HG03354 (cell line): Measurements from ENCODE around the gene DNAJC8.

Source experiments
- ATAC-seq: cut with Tn5 transposase; IDR thresholded peaks from one replicate; pipeline ENCODE4 v1.9.1; 2021; ENCODE audit warnings: mild to moderate bottlenecking; ENCODE audit not compliant: unreplicated experiment, poor library complexity, severe bottlenecking

The DNAJC8 gene

DNA sequence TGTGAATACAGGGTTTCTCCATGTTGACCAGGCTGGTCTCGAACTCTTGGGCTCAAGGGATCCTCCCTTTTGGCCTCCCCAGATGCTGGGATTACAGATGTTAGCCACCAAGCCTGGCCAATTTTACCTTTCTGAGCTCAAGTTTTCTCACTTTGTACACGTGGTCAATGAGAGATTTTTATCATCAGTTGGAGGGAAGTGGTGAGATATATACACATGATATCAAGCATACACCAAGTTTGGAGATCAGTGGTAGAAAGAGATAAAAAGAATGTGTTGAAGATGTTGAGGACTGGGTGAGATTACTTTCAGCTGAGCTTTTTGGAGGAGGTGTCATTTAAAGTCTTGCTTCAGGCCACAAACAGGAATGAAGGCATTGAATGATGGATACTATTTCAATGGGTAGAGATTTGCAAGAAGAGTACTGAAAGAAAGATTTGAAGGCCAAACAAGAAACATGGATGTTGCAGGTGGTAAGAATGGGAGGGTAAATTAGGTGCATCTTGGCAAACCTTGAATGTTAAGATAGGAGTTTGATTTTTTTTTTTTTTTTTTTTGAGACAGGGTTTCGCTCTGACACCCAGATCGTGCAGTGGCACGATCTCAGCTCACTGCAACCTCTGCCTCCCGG is 23.5 kb upstream of the DNAJC8 start:
- no peak for ATAC-seq

DNA sequence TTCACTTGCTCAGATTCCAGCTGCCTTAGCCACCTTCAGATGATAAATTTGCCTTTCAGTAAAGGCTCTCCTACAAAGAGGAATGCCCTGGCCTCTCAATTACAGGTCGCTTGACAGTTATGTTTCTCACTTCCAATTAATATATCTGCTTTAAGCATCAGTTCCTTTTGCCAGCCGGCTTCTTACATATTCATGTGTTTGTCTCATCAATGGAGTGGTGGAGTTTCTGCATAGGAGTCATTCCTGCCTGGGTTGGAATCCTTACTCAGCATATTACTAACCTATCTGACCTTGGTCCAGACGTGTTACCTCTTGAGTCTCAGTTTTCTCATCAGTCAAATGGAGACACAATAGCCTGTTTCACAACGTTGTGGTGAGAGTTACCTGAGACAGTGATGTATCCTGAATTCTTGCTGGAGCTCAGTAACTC is 17.1 kb upstream of the DNAJC8 start:
- no peak for ATAC-seq

DNA sequence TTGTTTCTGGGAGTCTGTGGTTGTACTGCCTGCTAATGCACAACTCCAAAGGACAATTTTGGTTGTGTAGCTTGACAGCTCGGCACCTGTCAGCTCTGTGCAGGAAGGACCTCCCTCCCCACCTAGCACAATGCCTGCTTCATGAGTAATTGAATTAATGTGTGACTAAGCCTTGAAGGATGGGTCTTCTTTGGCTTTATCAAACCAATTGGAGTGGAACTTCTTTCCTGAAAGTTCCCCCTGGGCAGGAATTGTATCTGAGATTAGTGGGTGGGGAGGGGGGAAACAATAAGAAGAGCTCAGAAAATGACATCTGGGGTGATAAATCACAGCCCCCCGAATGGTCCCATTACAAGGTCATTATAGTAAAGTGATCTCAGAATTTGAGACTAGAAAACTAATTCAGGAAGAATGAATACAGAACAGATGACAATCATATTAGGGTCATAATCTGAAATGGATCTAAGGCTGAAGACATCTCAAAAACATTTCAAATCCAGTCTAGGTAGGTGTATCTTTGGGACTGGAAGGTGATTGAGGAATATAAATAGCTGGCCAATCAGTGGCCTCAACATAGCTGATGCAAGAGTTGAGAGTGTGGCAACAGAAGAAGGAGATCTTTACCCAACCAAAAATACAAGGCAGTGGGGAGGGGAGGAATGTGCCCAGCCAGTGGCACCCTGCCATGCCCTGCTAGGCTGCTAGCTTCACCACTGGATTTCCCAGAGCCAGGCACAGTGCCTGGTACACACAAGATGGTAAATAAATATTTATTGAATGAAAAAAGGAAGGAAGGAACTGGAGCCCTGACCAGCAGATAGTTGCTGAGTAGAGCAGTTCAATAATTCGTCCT is 16.4 kb upstream of the DNAJC8 start:
- ATAC-seq: no peak

- peak; percentile 22 for ATAC-seq
Observed at GRCh38 chr1:28248273-28249012, 15.6 kb upstream of the DNAJC8 start.

DNA sequence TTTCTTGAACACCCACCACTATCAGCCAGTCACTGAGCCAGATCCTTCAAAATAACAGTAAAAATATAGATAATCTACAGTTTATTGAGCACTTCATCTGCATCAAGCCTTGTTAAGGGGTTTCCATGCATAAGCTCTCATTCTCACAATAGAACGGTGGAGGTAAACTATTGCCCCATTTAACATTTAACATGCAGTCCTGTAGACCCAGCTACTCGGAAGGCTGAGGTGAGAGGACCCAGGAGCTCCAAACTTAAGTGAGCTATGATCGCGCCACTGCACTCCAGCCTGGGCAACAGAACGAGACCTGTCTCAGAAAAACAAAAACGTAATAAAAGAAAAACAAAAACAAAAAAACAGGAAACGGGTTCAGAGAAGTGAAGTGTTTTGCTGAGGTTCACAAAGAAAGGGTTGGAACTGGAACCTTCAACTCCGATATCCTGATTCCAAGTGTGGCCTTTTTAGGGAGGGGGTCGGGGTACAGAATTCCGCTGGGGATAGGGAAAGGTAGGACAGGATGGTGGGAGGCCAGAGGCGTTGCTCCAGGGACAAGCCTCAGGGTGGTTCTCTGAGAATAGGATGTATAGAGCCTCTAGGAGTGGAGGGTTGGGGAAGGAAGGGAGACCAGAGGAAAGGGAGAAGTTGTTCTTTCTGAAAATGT is 14.9 kb upstream of the DNAJC8 start:
- ATAC-seq: no peak

DNA sequence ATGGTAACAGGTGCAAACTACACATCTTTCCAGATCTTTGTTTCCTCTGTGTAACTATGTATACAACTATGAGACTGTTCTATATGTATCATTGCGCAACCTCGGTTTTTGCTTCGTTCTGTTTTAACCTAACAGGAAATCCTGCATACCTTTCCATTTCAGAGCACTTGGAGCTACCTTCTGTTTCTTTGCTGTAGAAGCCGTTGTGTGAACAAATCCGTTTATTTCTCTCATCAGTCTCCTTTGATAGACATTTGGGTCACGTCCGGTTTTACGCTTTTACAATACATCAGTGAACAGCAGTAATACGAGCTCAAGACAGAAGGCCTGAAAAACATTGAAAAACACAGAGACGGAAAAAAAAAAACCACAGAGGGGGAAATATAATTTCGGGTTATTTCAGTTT is 13.6 kb upstream of the DNAJC8 start:
- ATAC-seq: peak; percentile 31

GRCh38 chr1:28244549-28245251 is 11.9 kb upstream of the DNAJC8 start:
- ATAC-seq: peak; percentile 31

DNA sequence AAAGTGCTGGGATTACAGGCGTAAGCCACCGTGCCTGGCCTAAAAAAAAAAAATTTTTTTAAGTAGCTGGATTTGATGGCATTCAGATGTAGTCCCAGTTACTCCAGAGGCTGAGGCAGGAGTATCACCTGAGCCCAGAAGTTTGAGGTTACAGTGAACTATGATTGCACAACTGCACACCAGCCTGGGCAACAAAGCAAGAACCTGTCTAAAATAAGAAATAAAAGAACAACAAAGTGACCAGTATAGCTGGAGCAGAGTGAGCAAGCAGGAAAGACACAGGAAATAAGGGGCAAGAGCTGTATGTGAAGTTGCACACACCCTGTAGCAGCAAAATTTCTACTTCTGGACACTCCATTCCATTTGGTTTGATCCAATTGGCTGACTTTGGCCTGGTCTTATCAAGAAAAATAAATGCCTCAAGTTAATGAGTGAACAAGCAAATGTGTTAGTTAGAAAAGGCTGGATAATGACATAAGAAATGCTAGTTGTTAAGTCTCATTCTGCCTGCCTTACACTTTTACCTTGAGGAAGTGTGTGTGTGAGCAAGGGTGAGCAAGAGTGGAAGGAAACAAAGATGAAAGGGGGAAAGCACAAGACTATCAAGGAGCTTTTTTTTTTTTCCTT is 11.0 kb upstream of the DNAJC8 start:
- no peak for ATAC-seq

- no peak for ATAC-seq
Observed at GRCh38 chr1:28241638-28242241, 8.9 kb upstream of the DNAJC8 start.

GRCh38 chr1:28240024-28240423 is 7.2 kb upstream of the DNAJC8 start:
- no peak for ATAC-seq

GRCh38 chr1:28239004-28239403 is 6.2 kb upstream of the DNAJC8 start:
- no peak for ATAC-seq

- ATAC-seq: no peak
Observed at GRCh38 chr1:28236656-28237322, 4.0 kb upstream of the DNAJC8 start.

GRCh38 chr1:28235755-28236655 is 3.2 kb upstream of the DNAJC8 start, which contains the start of gene ATP5IF1:
ATP5IF1 (plus strand) TSS chr1:28236124; CDS start chr1:28236184, 60 bp downstream.
- peak; percentile 92 for ATAC-seq

DNA sequence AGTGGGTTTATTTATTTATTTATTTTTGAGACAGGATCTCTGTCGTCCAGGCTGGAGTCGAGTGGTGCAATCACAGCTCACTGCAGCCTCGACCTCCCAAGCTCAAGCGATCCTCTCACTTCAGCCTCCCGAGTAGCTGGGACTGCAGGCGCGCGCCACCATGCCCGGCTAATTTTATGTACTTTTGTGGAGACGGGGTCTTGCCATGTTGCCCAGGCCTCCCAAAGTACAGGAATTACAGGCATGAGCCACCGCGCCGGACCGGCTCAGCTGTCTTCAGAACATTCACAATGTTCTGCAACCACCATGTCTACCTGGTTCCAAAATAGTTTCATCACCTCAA is 406 bp upstream of the DNAJC8 start:
- no peak for ATAC-seq

GRCh38 chr1:28229996-28230395 is 2.8 kb downstream of the DNAJC8 start:
- no peak for ATAC-seq

- no peak for ATAC-seq
Observed at GRCh38 chr1:28229089-28229488, 3.7 kb downstream of the DNAJC8 start.

- no peak for ATAC-seq
Observed at GRCh38 chr1:28213315-28213714, 19.5 kb downstream of the DNAJC8 start.
